NCI-H510A (cell line): Measurements from ENCODE around the gene EVC2.

Experiments
- DNase-seq: peaks from one replicate; lab custom pipeline; 2025; lab: John Stamatoyannopoulos, UW

EVC2 gene

GRCh38 chr4:5713861-5714260, 5.5 kb upstream of the EVC2 start:
- DNase-seq, result no peak

- DNase-seq, result no peak
Measured at GRCh38 chr4:5712931-5713330, 4.6 kb upstream of the EVC2 start.

- no peak for DNase-seq
Measured at GRCh38 chr4:5712517-5712916, 4.2 kb upstream of the EVC2 start.

GRCh38 chr4:5711479-5712184, 3.3 kb upstream of the EVC2 start:
- no peak for DNase-seq

GRCh38 chr4:5710961-5711478, 2.7 kb upstream of the EVC2 start, which contains the start of gene EVC:
TSS of gene EVC (plus strand) at chr4:5711201. CDS start at chr4:5711381, 180 bp downstream.
- DNase-seq, result no peak

- DNase-seq, result no peak
Measured at GRCh38 chr4:5710065-5710960, 2.0 kb upstream of the EVC2 start.

- DNase-seq, result no peak
Measured at GRCh38 chr4:5709207-5709575, 832 bp upstream of the EVC2 start.

GRCh38 chr4:5707778-5708448, 446 bp downstream of the EVC2 start:
- DNase-seq, result no peak

GRCh38 chr4:5707366-5707765, 993 bp downstream of the EVC2 start:
- DNase-seq, result no peak

GRCh38 chr4:5706486-5707290, 1.7 kb downstream of the EVC2 start:
- no peak for DNase-seq

- no peak for DNase-seq
Measured at GRCh38 chr4:5705647-5706320, 2.6 kb downstream of the EVC2 start.

GRCh38 chr4:5704276-5704675, 4.1 kb downstream of the EVC2 start:
- no peak for DNase-seq

GRCh38 chr4:5703831-5704230, 4.5 kb downstream of the EVC2 start:
- no peak for DNase-seq

- no peak for DNase-seq
Measured at GRCh38 chr4:5701971-5702370, 6.4 kb downstream of the EVC2 start.

GRCh38 chr4:5700459-5700858, 7.9 kb downstream of the EVC2 start:
- DNase-seq, result no peak

- DNase-seq, result no peak
Measured at GRCh38 chr4:5696341-5696740, 12.0 kb downstream of the EVC2 start.

- no peak for DNase-seq
Measured at GRCh38 chr4:5693871-5694270, 14.5 kb downstream of the EVC2 start.

- DNase-seq, result no peak
Measured at GRCh38 chr4:5691491-5692132, 16.7 kb downstream of the EVC2 start.

GRCh38 chr4:5689065-5689464, 19.3 kb downstream of the EVC2 start:
- no peak for DNase-seq

GRCh38 chr4:5686338-5686737, 22.0 kb downstream of the EVC2 start:
- DNase-seq, result no peak

GRCh38 chr4:5685296-5685695, 23.1 kb downstream of the EVC2 start:
- DNase-seq, result no peak
